GM19372 (cell line): ENCODE measurements around the gene ATP2B3.
A peak's percentile ranks its signal among the peaks of the same experiment; 100 is the strongest.
"Not testable (repeated sequence)": the region's sequence is repeated elsewhere in the genome, so short reads cannot be mapped to it uniquely, and the experiment has no call there.

Experiments
- ATAC-seq: cut with Tn5 transposase; IDR thresholded peaks from one replicate; pipeline ENCODE4 v1.9.1; 2021; ENCODE audit warnings: mild to moderate bottlenecking, low read depth, moderate library complexity; ENCODE audit not compliant: unreplicated experiment

Gene ATP2B3

GRCh38 chrX:153590961-153591956 lies 73.8 kb downstream of the ATP2B3 start:
- no peak for ATAC-seq

GRCh38 chrX:153592091-153592833 lies 74.8 kb downstream of the ATP2B3 start:
- no peak for ATAC-seq

DNA sequence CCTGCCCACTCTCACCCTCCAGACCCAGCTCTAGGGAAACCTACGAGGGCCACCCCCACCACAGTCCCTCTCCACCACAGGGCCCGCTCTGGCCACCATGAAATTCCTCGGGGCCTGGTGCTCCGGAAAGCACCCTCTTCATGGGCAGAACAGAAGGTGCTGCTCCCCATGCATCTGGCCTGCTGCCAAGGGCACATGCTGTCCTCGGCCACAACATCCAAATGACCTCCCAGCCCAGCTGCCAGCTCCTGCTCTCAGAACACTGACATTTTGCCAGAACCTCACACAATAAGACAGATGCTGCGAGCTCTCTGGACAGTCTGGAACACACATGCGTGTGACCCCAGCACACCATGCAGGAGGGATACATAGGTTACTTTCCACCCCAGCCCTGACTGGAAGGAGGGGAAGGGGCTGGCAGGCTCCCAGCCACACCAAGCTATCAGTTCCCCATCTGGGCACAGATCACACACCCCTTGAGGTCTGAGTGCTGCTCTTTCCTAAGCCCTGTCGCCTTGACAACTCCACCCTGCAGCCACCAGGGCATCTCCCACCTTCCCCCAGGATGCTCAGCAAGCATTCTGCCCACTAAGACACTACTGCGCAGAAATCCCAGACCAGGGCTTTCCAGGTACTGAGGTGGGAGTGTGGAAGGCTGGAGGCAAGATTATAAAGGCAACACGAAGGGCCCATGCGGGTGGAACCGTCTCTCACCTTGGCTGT lies 75.7 kb downstream of the ATP2B3 start:
- no peak for ATAC-seq

- no peak for ATAC-seq
Observed at GRCh38 chrX:153593811-153594500, 76.5 kb downstream of the ATP2B3 start.

DNA sequence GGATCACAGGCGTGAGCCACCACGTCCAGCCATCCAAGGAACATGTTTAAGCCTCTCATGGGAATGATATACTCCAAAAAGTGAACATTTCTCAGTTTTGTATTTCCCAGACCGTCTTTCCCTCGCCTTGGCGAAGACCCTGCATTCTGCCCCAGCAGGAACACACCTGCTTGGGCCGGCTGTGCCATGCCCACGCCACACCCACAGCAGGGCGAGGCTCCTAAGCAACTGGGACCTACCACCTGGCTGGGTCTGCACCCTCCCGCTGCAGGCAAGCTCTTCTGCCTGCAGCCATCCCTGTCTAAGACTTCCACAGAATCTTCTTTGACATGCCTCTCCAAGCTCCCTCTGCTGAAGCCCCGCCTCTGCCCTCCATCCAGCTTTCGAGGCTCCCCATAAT lies 77.9 kb downstream of the ATP2B3 start:
- ATAC-seq: no peak

DNA sequence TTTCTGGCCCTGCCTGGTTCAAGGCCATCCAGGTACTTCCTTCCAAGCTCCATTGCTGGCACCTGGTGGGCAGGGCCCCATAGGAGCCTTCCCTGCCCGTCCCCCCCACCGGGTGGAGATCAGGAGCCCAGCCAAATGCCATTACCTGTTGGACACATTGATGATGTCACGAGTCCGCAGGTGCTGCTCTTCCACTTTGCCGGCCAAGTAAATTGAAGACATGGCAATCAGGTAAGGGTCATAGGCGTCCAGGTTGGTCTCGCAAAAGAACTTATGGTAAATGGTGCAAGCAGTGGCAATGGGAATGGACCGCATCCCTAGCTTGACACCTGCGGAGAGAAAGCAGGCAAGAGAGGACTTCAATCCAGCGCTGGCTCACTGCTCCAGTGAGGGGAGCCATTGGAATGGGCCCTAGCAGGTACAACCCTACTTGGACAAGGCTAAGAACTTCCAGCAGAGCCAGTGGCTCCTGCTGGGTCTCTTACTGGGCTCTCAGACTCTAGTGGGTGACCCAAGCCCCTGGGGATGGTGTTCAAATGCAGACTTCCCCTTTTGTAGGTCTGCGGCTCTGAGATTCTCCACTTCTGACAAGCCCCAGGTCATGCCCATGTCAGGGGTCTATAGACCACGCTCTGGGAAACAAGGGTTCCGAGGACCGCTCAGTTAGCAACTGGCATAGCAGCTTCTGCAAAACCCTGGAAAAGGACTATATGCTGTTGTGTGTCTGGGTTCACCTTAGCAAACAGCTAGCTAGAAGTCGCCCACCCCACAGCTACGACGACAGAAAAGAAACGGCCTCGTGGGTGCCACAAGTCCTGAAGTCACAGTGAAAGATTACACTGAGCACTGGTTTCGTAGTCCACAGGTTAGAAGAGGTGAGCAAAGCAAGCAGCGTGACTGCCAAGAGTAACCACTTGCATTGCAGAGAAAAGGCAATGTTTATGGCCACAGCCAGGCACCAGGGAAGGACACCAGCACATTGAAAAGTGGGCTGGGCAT lies 78.7 kb downstream of the ATP2B3 start:
- ATAC-seq: no peak

DNA sequence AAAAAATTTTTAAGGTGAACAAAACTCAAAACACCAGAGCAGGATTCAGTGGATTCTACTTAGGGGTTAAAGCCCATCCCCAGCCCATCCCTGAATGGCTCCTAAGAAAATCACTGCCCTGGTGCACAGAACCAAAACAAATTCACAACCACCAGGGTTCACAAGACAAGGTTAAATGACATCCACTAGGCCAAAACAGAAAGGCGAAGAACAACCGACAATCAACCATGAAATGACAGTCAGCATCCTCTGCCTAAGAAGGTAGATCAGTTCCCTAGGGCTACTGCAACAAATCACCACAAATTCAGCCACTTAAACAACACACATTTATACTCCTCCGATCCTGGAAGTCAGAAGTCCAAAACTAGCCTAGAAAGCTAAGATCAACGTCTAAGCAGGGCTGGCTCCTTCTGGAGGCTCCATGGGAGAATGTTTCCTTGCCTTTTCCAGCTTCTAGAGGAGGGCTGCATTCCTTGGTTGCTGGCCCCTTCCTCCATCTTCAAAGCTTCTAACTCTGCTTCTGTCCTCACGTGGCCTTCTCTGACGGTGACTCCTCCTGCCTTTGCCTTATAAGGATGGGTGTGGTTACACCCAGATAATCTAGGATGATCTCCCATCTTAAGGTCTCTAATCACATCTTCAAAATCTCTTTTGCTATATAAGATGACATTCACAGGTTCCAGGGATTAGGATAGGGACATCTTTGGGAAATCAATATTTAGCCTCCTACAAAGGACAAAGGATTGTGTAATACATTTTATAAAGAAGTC lies 79.7 kb downstream of the ATP2B3 start:
- no peak for ATAC-seq

DNA sequence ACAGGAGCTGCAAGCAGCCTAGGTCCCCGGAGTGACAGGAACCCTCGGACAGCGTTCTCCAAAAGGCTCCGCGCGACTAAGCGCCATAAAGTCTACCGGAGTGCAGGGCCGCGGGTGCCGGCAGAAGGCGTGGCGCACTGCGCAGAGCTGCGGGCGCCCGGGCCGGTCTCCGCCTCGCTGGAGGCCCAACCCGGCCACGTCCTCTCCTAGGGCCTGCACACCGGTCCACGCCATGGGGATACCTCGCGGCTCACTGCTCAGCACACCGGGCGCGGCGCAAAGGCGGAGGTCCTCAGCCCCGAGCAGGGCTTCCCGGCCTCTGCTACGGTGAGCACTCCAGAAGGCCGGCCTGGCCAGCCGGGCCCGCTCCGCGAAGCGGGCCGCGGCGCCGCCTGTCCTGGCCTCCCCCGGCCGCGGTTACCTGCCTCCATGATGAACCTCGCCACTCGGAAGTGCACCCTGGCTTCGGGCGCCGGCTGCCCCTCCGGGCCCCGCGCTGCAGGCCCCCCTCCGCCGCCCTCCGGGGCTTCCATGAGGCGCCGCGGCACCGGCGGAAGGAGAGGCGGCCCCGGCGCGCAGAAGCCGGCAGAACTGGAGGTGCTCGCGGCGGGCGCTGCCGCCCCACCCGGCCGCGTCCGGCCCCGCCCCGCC lies 81.2 kb downstream of the ATP2B3 start, which contains the start of gene CCNQ:
TSS of gene CCNQ (minus strand) at position 599 of the 651 bp plus-strand sequence. CDS start at position 533, 66 bp downstream.
- ATAC-seq: peak; percentile 42

- peak; percentile 83 for ATAC-seq
Observed at GRCh38 chrX:153599192-153600031, 82.0 kb downstream of the ATP2B3 start.

DNA sequence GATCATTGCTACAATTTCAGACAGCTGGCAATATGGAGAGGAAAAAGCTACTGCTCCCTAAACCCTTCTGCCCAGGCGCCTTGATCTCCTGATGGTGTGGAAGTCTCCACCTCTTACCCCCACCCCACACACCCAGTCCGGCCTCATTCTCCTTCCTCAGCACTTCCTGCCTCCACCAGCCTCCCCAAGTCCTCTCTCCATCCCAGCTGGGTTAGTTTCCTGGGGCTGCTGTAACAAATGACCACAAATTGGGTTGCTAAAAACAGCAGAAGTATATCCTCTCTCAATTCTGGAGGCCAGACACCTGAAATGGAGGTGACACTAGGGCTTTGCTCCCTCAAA lies 82.6 kb downstream of the ATP2B3 start:
- no peak for ATAC-seq

DNA sequence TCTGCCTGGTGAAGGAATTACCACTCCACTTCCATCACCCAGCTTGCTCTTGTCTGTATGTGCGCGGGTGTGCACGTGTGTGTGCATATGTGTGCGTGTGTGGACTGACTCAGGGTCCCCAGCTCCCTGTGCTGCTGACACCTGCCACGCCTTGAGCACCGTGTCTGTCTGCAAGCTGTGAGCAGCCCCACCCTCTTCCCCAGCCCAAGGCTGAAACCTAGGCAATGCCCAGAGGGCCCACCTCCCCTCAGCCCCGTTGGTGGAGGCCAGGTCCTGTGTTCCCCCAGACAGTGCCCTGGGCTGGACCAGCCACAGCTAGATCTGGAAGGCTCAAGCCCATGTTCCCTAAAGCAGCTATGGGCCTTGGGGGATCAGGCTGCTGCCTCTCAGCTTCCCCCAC lies 83.5 kb downstream of the ATP2B3 start:
- ATAC-seq: no peak

DNA sequence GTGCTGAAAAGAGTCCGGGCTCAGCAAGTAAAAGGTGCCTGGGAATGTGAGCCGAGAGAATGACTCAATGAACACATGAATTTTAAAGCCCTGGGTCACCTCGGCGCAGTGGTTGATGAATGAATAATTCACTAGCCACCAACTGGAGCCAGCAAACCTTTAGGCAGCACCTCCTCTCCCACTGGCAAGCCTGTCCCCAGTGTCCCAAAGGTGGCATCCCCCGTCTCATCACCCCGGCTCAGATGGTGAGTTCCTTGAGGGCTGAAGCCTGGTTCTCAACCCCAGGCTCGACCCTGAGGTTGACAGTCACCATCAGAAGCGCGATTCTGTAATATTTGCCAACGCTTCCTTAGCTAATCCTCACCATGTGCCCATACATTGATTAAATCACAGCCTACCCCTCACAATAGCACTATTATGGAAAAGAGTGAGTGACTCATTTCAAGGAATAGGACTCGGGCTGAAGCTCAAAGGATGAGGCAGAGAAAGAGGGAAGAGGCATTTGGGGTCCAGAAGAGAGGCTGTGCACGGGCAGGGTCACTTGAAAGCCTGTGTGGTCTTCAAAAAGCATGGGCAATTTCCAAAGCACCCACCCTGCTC lies 84.2 kb downstream of the ATP2B3 start:
- no peak for ATAC-seq

- ATAC-seq: no peak
Observed at GRCh38 chrX:153602601-153603000, 85.2 kb downstream of the ATP2B3 start.

DNA sequence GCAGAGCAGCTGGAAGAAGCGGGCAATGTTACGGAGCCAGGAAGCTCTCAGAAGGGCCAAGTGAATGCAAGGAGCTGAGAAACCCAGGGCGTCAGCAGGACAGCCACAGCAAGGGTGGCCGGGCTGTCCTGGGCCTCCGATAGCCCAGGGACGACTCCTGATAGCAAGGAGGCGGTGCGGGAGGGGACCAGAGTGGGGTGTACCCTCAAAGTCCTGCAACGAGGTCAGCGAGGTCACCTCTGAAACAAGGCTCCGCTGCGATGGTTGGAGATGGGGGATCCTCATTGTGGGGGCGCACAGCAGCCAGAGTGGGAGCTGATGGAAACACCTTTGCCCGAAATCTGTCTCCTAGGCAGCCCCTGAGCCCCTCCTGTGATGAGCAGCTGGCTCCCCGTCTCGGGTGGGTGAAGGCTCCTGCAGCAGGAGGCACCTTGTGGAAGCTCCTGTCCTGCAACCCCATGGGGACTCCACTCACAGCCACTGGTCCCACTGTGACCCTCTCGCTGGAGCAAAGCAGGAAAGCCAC lies 85.8 kb downstream of the ATP2B3 start:
- ATAC-seq: no peak

GRCh38 chrX:153604666-153605380 lies 87.4 kb downstream of the ATP2B3 start:
- ATAC-seq: not testable (repeated sequence)

- no peak for ATAC-seq
Observed at GRCh38 chrX:153606503-153606902, 89.1 kb downstream of the ATP2B3 start.
